ENCODE data around the gene ADGRF5.

The ADGRF5 gene

GRCh38 chr6:46927066-46927465 is 5.3 kb upstream of the ADGRF5 start:
- DNase-seq: no peak

GRCh38 chr6:46926481-46926880 is 4.7 kb upstream of the ADGRF5 start:
- no peak for DNase-seq

- DNase-seq: peak; percentile 17
Observed at GRCh38 chr6:46925563-46926253, 4.0 kb upstream of the ADGRF5 start.

GRCh38 chr6:46923476-46923875 is 1.7 kb upstream of the ADGRF5 start:
- no peak for DNase-seq

GRCh38 chr6:46921059-46921458 is 679 bp downstream of the ADGRF5 start:
- no peak for DNase-seq

GRCh38 chr6:46918806-46919205 is 2.9 kb downstream of the ADGRF5 start:
- DNase-seq: no peak

- no peak for DNase-seq
Observed at GRCh38 chr6:46917002-46917545, 4.7 kb downstream of the ADGRF5 start.

GRCh38 chr6:46915866-46916265 is 5.9 kb downstream of the ADGRF5 start:
- no peak for DNase-seq

- DNase-seq: no peak
Observed at GRCh38 chr6:46915380-46915779, 6.4 kb downstream of the ADGRF5 start.

- DNase-seq: no peak
Observed at GRCh38 chr6:46914279-46914810, 7.4 kb downstream of the ADGRF5 start.

GRCh38 chr6:46909371-46909770 is 12.4 kb downstream of the ADGRF5 start:
- no peak for DNase-seq

- no peak for DNase-seq
Observed at GRCh38 chr6:46906776-46907175, 15.0 kb downstream of the ADGRF5 start.

GRCh38 chr6:46904117-46904516 is 17.6 kb downstream of the ADGRF5 start:
- no peak for DNase-seq

GRCh38 chr6:46903175-46903574 is 18.6 kb downstream of the ADGRF5 start:
- no peak for DNase-seq

GRCh38 chr6:46901882-46902314 is 19.8 kb downstream of the ADGRF5 start:
- DNase-seq: no peak

GRCh38 chr6:46900266-46900665 is 21.5 kb downstream of the ADGRF5 start:
- DNase-seq: no peak

GRCh38 chr6:46899659-46900058 is 22.1 kb downstream of the ADGRF5 start:
- no peak for DNase-seq

- DNase-seq: no peak
Observed at GRCh38 chr6:46898006-46898405, 23.7 kb downstream of the ADGRF5 start.

GRCh38 chr6:46896871-46897270 is 24.9 kb downstream of the ADGRF5 start:
- DNase-seq: no peak

- DNase-seq: no peak
Observed at GRCh38 chr6:46895930-46896329, 25.8 kb downstream of the ADGRF5 start.

GRCh38 chr6:46894433-46894832 is 27.3 kb downstream of the ADGRF5 start:
- DNase-seq: no peak

GRCh38 chr6:46893648-46894047 is 28.1 kb downstream of the ADGRF5 start:
- DNase-seq: no peak

GRCh38 chr6:46891252-46891795 is 30.4 kb downstream of the ADGRF5 start:
- DNase-seq: no peak

GRCh38 chr6:46888578-46888977 is 33.2 kb downstream of the ADGRF5 start:
- DNase-seq: no peak

Data from T1000 (cell line).